GM21390 (cell line): ENCODE measurements around the gene NR1D1.

Experiments
- ATAC-seq: cut with Tn5 transposase; IDR thresholded peaks from one replicate; pipeline ENCODE4 v1.9.1; 2021; ENCODE audit not compliant: unreplicated experiment

Gene NR1D1

DNA sequence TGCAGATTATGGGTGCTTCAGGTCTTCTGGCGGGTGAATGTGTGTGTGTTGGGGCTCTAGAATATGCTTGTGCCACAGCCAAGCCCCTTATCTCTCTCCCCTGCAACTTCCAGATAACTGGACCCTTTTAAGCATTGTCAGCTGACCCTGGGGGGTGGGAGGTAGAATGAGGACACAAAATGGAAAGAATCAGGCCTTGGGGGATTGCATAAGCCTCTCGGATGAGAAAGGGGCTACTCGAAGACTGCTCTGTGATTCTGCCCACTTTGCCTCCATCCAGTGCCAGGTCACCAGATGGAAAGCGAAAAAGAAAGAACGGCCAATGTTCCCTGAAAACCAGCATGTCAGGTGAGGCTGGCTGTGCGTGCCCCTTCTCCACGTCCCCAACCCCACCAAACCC is 23.8 kb downstream of the NR1D1 start:
- ATAC-seq: no peak

DNA sequence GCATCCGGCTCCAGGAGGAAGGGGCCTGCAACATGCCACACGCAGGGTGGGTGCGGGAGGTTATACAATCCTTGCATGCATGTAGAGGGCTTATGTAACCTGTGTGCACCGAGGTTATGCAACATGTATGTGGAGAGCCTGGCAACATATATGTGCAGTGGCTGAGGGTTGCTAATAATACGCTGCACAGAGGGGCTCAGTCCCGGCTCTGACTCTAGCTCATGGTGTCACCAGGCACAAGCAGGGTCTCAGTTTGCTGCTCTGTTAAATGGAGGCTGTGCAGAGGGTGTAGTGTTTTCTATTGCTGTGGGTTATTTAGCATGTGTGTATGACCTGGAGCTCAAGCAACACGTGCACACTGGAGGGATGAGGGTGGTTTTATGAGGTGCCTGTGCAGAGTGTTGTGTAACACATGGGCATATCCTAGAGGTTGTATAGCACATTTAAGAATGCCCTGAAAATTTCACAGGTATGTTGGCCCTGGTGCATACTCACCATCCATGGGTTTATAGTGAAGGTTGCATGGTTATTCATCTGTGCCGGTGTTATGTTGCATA is 24.4 kb downstream of the NR1D1 start:
- ATAC-seq: no peak

DNA sequence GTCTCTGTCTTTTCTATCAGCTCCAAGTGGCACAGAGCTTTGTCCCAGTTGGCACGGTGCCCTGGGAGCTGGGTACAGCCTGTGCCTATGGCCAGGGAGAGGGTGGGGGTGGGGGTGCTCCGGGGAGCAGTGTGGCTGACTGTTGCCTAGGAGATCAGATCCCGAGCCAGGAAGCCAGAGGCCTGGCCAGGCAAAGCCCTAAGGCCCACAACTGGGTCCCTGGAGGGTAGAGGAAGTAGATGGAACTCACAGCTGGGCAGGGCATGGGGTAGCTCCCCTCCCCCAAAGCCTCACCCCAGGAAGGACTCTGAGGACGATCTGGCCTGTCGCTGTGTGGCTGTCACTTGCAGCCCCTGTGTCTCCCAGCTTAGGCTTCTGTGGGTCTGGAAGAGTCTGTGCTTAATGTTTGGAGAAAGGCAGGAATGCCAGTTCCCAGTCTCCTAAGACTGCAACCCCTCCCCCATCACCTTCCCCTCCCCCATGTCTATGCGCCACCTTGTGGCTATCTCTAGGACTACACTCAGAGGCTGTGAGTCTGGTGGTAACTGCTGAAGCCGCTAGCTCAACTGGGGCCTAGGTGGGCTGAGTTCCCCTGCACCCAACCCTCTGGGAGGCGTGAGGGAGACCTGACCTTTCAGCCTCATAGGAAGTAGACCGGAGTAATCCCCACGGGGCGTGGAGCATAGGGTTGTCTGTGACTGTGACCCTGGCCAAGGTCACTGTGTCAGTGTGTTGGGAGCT is 25.0 kb downstream of the NR1D1 start:
- no peak for ATAC-seq

DNA sequence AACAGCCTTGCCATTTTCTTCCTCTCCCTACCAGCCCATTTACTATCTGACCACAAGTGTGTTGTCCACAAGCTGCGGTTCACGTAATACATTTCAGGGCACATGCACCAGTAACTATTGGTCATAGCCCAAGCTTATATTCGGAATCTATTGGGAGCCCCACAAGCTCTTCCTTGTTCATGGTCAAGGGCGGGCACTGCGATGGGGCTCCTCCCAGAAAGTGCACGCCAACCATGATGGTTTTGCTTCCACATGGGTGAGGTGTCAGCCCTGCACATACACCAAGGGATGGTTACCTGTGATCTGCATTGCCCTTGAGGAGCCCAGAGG is 25.6 kb downstream of the NR1D1 start:
- ATAC-seq: no peak

DNA sequence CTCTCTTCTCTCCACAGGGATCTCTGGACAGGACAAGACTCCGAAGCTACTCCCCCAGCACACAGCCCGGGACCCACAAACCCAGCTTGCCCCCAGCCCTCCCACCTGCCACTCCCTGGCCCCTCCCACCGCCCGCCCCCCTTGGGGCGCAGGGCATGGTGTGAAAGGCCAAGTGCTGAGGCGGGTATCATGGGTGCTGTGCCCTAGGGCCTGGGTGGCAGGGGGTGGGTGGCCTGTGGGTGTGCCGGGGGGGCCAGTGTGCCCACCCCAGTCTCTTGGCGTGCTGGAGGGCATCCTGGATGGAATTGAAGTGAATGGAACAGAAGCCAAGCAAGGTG is 26.2 kb downstream of the NR1D1 start:
- no peak for ATAC-seq

DNA sequence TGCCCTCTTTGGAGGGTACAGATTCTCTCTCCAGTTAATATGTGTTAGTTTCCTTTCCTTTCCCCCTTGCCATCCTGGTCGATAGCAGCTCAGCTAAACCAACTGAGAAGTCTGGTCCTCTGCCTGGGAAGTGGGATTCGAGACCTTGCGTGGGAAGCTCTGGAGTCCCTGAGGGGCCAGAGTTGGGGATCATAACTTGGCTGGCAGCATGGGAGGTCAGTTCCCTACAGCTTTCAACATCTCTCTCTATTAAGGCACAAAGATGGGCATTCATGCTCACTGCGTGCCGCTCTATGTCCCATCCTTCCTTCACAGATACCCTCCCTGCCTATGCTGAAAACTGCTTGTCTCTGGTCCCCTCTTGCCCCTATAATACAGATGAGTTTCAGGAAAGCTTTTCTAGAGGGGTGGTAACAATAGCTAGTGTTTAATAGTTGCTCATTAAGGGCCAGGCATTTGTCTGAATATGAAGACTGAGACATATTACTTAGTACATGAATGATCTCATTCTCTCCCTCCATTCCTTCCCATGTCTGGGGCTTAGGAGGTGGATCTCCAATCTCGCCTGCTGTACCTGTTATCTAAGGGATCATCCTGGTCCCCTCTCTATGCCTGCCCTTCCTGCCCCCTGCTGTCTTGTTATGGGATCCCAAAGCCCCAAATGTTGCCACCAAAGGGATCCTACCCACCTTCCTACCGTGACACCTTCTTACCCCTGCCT is 26.8 kb downstream of the NR1D1 start:
- no peak for ATAC-seq

DNA sequence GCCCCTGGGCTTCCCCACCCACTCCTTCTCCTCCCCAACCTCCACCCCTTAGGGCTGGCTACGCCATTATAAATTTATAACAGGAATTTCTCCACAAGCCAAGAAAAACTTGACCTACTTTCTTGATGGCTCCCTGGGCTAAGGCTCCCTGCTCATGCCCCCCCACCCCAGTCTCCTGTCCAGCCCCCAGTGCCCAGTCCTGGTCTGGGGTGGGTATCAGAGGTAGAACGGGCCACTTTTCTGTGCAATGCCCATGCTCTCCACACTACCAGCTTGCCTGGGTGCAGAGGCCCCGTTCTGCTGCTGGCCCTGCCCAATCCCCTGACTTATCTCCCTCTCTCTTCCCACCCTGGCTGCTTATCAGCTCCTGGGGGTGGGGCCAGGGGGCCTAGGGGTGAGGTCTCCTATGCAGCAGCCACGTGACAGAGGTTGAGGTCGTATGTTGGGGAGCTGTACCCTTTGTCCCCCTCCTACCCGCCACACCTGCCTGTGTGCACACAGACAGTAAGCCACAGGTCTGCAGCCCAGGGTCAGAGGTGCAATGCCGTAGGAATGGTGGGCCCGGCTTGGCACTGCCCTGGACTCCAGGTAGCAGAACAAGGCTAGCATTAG is 27.5 kb downstream of the NR1D1 start:
- ATAC-seq: no peak

DNA sequence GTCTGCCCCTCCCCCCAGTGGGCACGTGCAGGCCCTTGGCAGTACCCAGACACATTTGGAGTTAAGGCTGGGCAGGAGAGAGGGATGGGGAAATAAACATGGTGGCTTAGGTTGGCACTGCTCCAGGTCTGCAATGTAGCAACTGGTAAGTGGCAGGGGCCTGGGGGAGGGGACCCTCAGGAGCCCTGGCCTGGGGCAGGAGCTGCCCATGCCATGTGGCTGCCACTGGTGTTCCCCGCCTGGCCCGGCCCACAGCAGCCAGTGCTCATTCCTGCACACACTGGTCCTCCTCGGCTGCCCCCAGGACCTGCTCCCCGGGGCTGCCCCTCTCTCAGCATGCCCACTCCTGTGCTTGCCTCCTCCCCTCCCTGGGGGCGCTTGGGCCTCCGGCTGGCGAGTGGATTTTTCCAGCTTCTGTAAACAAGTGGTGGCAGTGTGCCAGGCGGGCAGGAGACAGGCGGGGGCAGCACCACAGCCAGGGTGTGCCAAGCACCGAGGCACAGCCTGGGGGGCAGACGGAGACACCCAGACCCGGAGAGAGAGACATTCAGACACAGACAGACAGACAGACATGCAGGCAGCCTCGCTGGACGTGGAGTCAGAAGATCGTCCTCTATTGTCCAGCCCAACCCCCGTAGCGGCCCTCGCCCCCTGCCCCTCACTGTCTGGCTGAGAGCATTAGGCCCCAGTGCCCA is 28.2 kb downstream of the NR1D1 start:
- ATAC-seq: no peak

DNA sequence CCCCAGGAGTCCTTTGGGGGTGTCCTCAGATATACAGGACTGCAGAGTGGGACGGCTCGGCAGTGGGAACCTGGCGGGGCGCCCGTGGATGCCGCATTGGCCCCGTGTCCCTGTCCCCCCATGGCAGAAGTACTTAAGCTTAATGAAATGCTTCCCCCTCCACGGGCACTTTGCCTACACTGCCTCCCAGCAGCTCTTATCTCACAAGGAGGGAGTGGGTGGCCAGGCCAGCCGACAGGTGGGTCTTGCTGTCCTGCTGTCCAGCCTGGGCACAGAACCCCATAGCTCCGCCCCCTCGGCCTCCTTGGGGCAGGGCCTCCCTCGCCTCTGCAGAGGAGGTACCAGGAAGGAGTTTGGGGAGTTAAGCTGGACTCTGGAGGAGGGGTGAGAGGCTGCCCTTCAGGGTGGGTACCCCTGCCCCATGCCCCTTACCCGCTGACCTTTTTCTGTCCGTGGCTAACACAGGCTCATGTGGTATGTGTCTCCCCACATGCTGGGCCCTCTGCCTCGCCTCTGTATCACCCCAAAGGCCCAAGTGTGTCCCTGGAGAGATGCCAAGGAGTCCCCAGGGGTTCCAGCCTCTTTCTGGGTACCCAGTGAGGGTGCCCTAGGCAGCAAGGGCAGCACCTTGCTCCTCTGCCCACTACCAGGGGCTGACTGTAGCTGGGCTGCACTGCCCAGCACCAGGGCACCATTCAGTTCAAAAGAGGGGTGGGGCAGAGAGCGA is 28.9 kb downstream of the NR1D1 start:
- ATAC-seq: no peak

DNA sequence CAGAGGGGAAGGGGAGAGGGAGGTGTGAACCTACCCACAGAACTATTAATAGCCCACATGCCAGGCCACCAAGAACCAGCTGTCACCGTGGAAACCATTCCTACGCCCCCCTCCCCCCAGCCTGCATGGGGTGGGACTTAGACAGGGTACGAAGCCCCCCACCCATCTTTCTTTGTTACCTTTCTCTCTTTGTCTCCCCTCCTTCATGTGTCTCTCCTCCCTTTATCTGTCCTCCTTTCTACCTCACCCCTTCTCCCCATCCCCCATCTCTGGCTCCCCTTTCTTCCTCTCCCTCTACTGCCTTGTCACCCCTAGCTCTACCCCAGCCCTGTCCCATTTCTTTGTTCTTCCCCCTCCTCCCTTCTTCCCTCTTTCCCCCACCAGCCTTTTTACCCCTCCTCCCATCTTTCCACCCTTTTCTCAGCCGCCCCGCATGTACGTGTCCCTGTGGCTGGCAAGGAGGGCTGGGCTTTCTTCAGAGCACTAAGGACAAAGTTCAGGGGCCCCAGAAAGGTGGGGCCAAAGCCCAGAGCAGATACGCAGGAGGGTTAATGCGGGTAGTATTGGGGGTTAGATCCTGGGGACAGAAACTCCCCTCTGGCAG is 29.6 kb downstream of the NR1D1 start:
- ATAC-seq: no peak

DNA sequence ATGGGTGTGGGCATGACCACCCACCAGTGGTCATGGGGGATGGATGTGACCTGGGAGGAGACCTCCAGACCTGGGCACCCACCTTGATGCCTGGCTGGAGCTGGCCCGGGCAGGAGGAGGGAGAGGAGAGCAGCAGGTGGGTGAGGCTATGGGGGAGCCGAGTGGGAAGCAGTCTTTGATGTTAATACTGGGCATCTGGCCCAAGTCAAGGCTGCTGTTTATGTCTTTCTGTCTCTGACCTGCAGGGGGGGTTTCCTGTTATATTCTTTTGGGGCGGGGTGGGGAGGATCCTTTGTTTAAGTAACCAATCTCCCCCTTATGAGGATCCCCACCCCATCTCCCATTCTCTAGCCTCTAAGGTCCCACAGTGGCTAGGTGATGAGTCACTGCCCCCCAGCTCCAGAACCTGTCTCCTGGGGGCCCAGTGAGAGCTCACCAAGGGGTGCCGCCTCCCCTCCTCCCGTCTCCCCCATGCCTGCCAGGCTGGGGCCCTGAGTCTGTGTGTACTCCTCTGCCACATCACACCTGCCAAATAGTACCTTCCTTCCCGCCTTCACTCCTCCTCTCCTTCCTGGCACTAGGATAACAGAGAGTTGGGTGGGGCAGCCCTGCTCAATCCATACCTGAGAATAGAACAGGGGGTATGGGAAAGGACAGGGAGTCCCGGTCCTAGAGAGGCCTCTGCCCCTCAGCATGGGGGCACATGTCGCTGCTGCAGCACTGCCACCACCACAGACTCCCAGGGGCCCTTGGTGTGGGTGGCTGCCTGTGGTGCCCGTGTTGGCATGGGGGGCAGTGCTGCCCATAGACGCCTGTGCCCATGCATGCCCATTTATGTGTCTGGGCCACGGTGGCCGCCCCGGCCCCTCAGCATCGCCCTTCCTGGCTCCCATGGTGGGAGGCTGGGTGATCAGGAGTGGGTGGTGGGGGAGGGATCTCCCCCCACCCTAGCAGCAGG is 30.4 kb downstream of the NR1D1 start:
- no peak for ATAC-seq

DNA sequence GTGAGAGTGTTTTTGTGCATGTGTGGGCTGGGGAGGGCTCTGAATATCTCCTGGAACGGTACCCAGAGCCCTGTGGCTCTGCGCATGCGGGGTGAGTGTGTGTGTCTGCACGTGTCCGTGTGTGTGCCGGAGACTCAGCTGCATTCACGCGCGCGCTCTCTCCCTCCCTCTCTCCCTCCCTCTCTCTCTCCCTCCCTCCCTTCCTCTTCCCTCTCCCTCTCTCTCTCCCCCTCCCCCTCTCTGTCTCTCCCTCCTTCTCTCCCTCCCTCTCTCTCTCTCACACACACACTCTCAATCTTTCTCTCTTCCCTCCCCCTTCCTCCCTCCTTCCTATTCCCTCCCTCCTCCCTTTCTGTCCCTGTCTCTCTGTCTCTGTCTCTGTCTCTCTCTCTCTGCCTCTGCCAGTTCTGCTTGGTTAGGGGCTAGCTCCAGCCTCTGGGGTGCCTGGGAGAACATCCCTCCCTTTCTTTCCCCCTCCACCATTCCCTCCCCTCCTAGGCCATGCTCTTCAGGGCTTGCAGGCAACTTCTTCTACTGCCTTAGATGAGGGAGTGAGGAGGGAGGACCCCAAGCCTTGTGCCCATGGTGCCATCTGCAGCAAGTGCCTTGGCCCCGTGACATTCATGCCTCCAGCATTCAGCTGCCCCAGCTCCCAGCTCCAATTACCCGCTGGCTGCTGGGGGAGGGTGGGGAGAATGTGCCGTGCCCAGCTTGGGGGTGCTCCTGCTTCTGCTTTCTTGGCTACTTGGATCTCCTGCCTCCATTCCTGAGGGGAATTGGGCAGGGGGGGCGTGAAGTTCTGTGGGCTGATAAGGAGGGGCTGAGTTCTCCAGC is 31.3 kb downstream of the NR1D1 start:
- no peak for ATAC-seq

DNA sequence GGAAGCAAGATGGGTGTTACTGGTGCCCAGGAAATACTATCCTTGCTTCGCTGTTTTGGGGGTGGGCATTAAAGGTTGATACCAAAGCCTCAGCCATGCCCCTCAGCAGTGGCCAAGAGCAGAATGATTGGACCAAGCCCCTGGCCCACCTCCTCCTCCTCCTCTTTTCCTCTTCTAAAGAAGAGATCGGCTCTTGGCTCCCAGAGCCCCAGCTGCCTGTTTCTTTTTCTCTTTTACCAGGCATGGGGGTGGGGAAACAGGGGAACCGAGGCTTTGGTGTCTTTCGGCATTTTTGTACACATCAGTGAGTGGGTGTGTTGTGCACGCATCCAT is 31.8 kb downstream of the NR1D1 start:
- ATAC-seq: no peak

DNA sequence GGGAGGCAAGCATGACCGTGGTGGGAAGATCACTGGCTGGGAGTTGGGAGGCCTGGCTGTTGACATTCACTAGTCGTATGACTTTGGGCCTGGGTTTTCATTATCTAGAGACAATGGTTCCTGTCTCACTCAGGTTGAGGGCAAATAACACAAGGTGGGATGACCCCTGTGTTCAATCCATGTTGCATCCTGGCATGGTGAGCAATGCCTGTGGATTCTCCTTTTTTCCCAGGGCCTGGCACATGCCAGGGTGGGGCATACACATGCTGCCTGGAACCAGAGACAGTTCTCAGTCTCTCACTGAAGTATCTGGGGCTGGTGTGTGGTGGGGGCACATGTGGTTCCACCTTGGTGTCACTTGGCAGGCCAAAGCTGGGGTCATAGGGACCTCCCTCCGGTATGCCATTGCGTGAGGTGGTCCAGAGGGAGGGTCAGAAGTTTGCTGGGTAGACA is 32.2 kb downstream of the NR1D1 start:
- no peak for ATAC-seq

DNA sequence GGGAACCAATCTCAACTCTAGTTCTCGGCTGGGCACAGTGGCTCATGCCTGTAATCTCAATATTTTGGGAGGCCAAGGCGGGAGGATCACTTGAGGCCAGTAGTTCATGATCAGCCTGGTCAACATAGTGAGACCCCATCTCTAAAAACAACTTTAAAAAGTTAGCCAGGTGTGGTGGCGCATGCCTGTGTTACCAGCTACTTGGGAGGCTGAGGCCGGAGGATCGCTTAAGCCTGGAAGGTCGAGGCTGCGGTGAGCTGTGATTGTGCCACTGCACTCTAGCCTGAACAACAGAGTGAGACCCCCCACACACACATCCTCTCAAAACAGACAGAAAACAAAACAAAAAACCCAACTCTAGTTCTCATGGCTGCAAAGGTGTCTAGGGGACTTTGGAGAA is 32.7 kb downstream of the NR1D1 start:
- ATAC-seq: no peak

DNA sequence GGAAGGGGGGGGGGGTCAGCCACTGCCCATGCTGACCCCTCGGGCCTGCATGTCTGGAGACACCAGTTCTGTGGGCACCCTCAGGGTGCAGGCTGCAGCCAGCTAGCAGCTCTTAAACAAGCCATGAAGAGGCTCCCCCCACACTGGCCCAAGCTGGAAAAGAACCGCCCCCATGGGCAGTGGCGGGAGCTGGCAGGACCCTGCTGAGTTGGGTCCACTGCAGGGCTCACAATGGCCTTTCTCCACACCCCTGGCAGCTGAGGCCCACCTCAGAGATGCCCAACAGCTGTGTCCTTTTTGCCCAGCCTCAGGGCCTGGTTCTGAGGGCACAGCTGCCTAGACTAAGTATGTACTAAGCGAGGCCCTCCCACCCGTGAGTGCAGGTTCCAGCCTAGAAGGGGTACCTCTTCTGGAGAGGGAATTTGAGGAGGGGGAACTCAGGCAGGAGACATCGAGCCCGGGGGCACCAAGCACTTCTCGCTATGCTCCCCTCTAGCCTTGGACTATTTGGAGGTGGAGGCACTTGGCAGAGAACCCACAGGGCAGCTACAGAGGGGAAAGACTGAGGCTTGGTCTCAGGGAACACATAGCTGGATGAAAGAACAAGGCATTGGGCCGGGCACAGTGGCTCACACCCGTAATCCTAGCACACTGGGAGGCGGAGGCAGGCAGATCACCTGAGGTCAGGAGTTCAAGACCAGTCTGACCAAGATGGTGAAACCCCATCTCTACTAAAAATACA is 34.4 kb downstream of the NR1D1 start:
- ATAC-seq: no peak

DNA sequence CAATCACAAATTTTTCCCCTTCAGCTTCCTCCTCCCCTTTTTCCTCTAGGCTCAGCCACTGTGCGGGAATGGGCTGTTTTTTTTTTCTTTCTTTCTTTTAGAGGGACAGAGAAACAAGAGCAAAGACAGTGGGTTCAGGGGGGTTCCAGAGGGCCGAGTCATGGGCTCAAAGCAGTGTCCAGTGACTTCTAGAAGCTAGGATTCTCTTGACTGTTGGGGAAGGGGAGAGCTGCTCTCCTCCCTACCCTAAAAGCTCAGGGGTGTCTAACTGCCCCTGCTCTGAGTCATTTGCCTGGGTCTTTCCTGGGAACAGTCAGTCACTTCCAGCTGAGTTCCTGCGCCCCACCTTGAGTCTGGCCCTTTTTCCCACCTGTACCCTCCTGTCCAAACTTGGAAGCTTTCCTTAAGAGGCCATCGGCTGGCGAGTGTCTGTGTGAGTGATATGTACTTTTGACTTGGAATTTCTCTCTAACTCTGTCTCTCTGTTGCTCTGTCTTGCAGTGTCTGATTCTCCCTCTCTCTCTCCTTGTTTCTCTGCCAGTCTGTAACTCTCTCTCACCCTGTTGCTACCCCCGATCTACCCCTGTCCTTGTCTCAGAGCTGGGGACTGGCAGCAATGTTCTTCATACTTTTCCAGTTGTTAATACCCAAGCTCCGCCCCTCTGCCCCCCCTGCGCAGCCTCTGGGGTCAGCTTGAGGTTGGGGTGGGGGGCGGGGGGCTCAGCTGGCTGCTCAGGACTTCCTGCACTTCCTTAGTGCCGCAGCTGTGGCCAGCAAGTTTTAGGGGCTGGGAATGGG is 35.2 kb downstream of the NR1D1 start:
- no peak for ATAC-seq
